Transverse colon (tissue), 4 donors: ENCODE data around the gene GPATCH1.

Experiments
- CTCF ChIP-seq, 5 experiments: fragments of 200-600 bp in 3 of 5; fragments of 450-650 bp in 2 of 5; sonication (generic) in 3 of 5; IDR thresholded peaks; 1 replicate in 2 of 5; 2 replicates in 3 of 5; pipeline ENCODE4 v1.5.1; 2016 to 2017; ENCODE audit warnings: antibody characterized with exemption in 5 of 5, inconsistent platforms in 3 of 5, mild to moderate bottlenecking in 2 of 5, moderate library complexity in 1 of 5
- POLR2A ChIP-seq: fragments of 450-650 bp; IDR thresholded peaks from one replicate; pipeline ENCODE4 v1.6.1; 2016; ENCODE audit warnings: antibody characterized with exemption, mild to moderate bottlenecking, moderate library complexity
- POLR2AphosphoS5 ChIP-seq, 3 donors: sonication (generic); formaldehyde crosslinking; IDR thresholded peaks; one replicate each; pipeline ENCODE4 v1.6.1; 2016; ENCODE audit warnings: antibody characterized with exemption in 3 of 3

GRCh38 chr19:33159893-33160292 is 78.9 kb downstream of the GPATCH1 start:
- no peak for TF ChIP-seq POLR2A
- no peak for TF ChIP-seq CTCF (IDR thresholded peaks at IDR 0.05)
- no peak for TF ChIP-seq POLR2AphosphoS5 (IDR thresholded peaks at IDR 0.05)
